OCI-LY7 (cell line): ENCODE measurements around the gene TCHH. TPM values are rescaled to one million over a fixed set of nuclear protein-coding genes. Genes with fewer than 3 reads are reported as not detected.

Experiments
- BruUV-seq: library from RNA; stranded (reverse); fragments of 400-500 nt; replicated peaks from 2 replicates; lab custom pipeline; 2021; lab: Mats Ljungman, UMichigan
- CTCF ChIA-PET: fragments of 300-600 bp; sonication (Branson Sonifier 250); formaldehyde crosslinking; loops from one replicate; lab custom pipeline; 2022; ENCODE audit warnings: antibody characterized with exemption; ENCODE audit not compliant: unreplicated experiment; lab: Charles Lee
- POLR2A ChIA-PET: fragments of 300-600 bp; sonication (Branson Sonifier 250); formaldehyde crosslinking; loops from one replicate; lab custom pipeline; 2022; ENCODE audit warnings: antibody characterized with exemption; lab: Charles Lee
- DNase-seq: peaks from one replicate; pipeline ENCODE4 v3.0.0-alpha.2; 2015; ENCODE audit warnings: low spot score
- H2AFZ ChIP-seq: fragments of 200-600 bp; sonication (generic), shearing (Covaris generic); 2 replicates; pipeline ENCODE4 v1.6.1; 2014; ENCODE audit warnings: mild to moderate bottlenecking, antibody characterized with exemption, low read length, moderate library complexity
- H3K27ac ChIP-seq: fragments of 200-600 bp; sonication (generic); 2 replicates; pipeline ENCODE4 v1.5.1; 2014; ENCODE audit warnings: mixed run types, low read depth, mild to moderate bottlenecking, moderate library complexity, low read length, inconsistent platforms; ENCODE audit not compliant: poor library complexity, severe bottlenecking
- H3K36me3 ChIP-seq: fragments of 200-600 bp; sonication (generic); 2 replicates; pipeline ENCODE4 v1.6.1; 2014; ENCODE audit warnings: mild to moderate bottlenecking, antibody characterized with exemption, low read length, moderate library complexity, mixed read lengths; ENCODE audit not compliant: insufficient read depth
- H3K4me1 ChIP-seq: fragments of 200-600 bp; sonication (generic); 2 replicates; pipeline ENCODE4 v1.5.1; 2014; ENCODE audit warnings: mild to moderate bottlenecking, low read length; ENCODE audit not compliant: insufficient read depth, poor library complexity, severe bottlenecking
- H3K4me2 ChIP-seq: fragments of 200-600 bp; sonication (generic); 2 replicates; pipeline ENCODE4 v1.6.1; 2014; ENCODE audit warnings: mild to moderate bottlenecking, low read length
- H3K4me3 ChIP-seq: fragments of 200-600 bp; sonication (generic); 2 replicates; pipeline ENCODE4 v1.5.1; 2014; ENCODE audit warnings: mild to moderate bottlenecking, low read depth, low read length; ENCODE audit not compliant: poor library complexity, severe bottlenecking
- H3K79me2 ChIP-seq: fragments of 200-600 bp; sonication (generic); 2 replicates; pipeline ENCODE4 v1.6.1; 2016; ENCODE audit warnings: low read depth, mild to moderate bottlenecking, low read length, moderate library complexity, mixed read lengths; ENCODE audit not compliant: insufficient read depth
- H3K9me2 ChIP-seq: fragments of 200-600 bp; sonication (generic); 2 replicates; pipeline ENCODE4 v1.6.1; 2016; ENCODE audit warnings: mild to moderate bottlenecking, low read length, mixed read lengths; ENCODE audit not compliant: insufficient read depth
- H3K9me3 ChIP-seq: fragments of 200-600 bp; sonication (generic); 2 replicates; pipeline ENCODE4 v1.6.1; 2014; ENCODE audit warnings: mild to moderate bottlenecking, mixed run types, low read length, mixed read lengths
- H4K20me1 ChIP-seq: fragments of 200-600 bp; sonication (generic); 2 replicates; pipeline ENCODE4 v1.6.1; 2014; ENCODE audit warnings: mild to moderate bottlenecking, antibody characterized with exemption, low read length, moderate library complexity, mixed read lengths; ENCODE audit not compliant: insufficient read depth
- CTCF ChIP-seq: fragments of 200-600 bp; sonication (generic); conservative IDR thresholded peaks from 2 replicates; pipeline ENCODE4 v1.5.1; 2014; ENCODE audit warnings: mild to moderate bottlenecking, antibody characterized with exemption, low read length, moderate library complexity, mixed read lengths
- EZH2phosphoT487 ChIP-seq: fragments of 200-600 bp; sonication (generic); IDR thresholded peaks from 2 replicates; pipeline ENCODE4 v1.6.1; 2018; ENCODE audit warnings: low read depth, borderline replicate concordance, mild to moderate bottlenecking, mixed run types, antibody characterized with exemption, low read length, moderate library complexity, mixed read lengths
- intact Hi-C: fragments of 100-400 bp; cut with micrococcal nuclease; formaldehyde crosslinking; loops from one replicate; pipeline ENCODE4 v1.10.0; 2022; ENCODE audit not compliant: unreplicated experiment
- small RNA-seq: library from RNA; depleted of rRNA; stranded (forward); fragments of <200 nt; gene quantifications from one replicate; pipeline ENCODE3, GENCODE V24; 2014
- total RNA-seq, 2 experiments: library from RNA; depleted of rRNA in 1 of 2; stranded (reverse); fragments of >200 nt in 1 of 2; shearing (Covaris generic) in 1 of 2; gene quantifications; 2 replicates each; pipeline ENCODE4 v1.2.3, GENCODE V29; 2014 to 2022

The TCHH gene
- total RNA-seq, 2 experiments from 2014 or later, result not detected

- Histone ChIP-seq H3K4me1 (no peaks in the 10 kb centered on the region), H4K20me1 (no peaks in the 10 kb centered on the region), H2AFZ (no peak overlapping the region), H3K9me2 (no peaks in the 10 kb centered on the region), H3K27ac (no peak overlapping the region), H3K36me3 (no peaks in the 10 kb centered on the region), H3K4me3 (no peak overlapping the region), H3K9me3 (no peaks in the 10 kb centered on the region), H3K4me2 (no peak overlapping the region), H3K79me2 (no peaks in the 10 kb centered on the region)
- POLR2A ChIA-PET, result no interaction called here
- intact Hi-C loops, result no loop called here
- TF ChIP-seq CTCF (no peak), EZH2phosphoT487 (no peak)
- no TSS peak for BruUV-seq
- DNase-seq, result no peak
- CTCF ChIA-PET, result no interaction called here
Measured at GRCh38 chr1:152067929-152068328, 47.3 kb downstream of the TCHH start.

GRCh38 chr1:152067150-152067549, 48.1 kb downstream of the TCHH start:
- H3K27ac ChIP-seq, result no peak overlapping the region
- H2AFZ ChIP-seq, result no peak overlapping the region
- no peaks in the 10 kb centered on the region for H3K79me2 ChIP-seq
- no peaks in the 10 kb centered on the region for H3K4me1 ChIP-seq
- no peak overlapping the region for H3K4me3 ChIP-seq
- ChIA-PET CTCF (no interaction called here), POLR2A (no interaction called here)
- DNase-seq, result no peak
- BruUV-seq, result no TSS peak
- no peaks in the 10 kb centered on the region for H3K36me3 ChIP-seq
- no peak overlapping the region for H3K4me2 ChIP-seq
- TF ChIP-seq CTCF (no peak), EZH2phosphoT487 (no peak)
- intact Hi-C loops, result no loop called here
- no peaks in the 10 kb centered on the region for H4K20me1 ChIP-seq
- H3K9me2 ChIP-seq, result no peaks in the 10 kb centered on the region
- no peaks in the 10 kb centered on the region for H3K9me3 ChIP-seq

- Histone ChIP-seq H3K36me3 (no peaks in the 10 kb centered on the region), H3K4me2 (no peak overlapping the region), H3K79me2 (no peaks in the 10 kb centered on the region), H3K4me1 (no peaks in the 10 kb centered on the region), H3K4me3 (no peak overlapping the region), H4K20me1 (no peaks in the 10 kb centered on the region), H3K9me3 (no peaks in the 10 kb centered on the region), H3K9me2 (no peaks in the 10 kb centered on the region), H2AFZ (no peak overlapping the region), H3K27ac (no peak overlapping the region)
- BruUV-seq, result no TSS peak
- POLR2A ChIA-PET, result no interaction called here
- TF ChIP-seq EZH2phosphoT487, result no peak
- no peak for TF ChIP-seq CTCF
- DNase-seq, result no peak
- CTCF ChIA-PET, result no interaction called here
- intact Hi-C loops, result no loop called here
Measured at GRCh38 chr1:152061952-152062351, 53.3 kb downstream of the TCHH start.

Small RNAs within 50 kb of the gene (small RNA-seq; reads per million reads assigned to genes)
- not detected for gene SPTLC1P4

Other genes starting within 250 kb of the TCHH start
- gene THEM4, start 205.9 kb downstream of the TCHH start, total RNA-seq (2014; rRNA removed; shearing (Covaris generic)), result 7.2 TPM in 2 replicates
- gene THEM4, start 205.9 kb downstream of the TCHH start, total RNA-seq (2022), result 21.5 and 23.3 TPM in 2 replicates
- gene S100A10, start 121.6 kb downstream of the TCHH start, total RNA-seq (2014; rRNA removed; shearing (Covaris generic)), result not detected in 2 replicates
- gene S100A10, start 121.6 kb downstream of the TCHH start, total RNA-seq (2022), result 2.6 and 4.1 TPM in 2 replicates
- not detected in 2 replicates for gene S100A11, start 78.4 kb downstream of the TCHH start, total RNA-seq (2014; rRNA removed; shearing (Covaris generic))
- gene S100A11, start 78.4 kb downstream of the TCHH start, total RNA-seq (2022), result 24.3 and 27.1 TPM in 2 replicates
- not detected in 2 replicates for gene TCHHL1, start 26.4 kb downstream of the TCHH start, total RNA-seq (2014; rRNA removed; shearing (Covaris generic))
- not detected in 2 replicates for gene TCHHL1, start 26.4 kb downstream of the TCHH start, total RNA-seq (2022)
- not detected in 2 replicates for gene RPTN, start 43.8 kb upstream of the TCHH start, total RNA-seq (2014; rRNA removed; shearing (Covaris generic))
- gene RPTN, start 43.8 kb upstream of the TCHH start, total RNA-seq (2022), result not detected in 2 replicates
- not detected in 2 replicates for gene HRNR, start 108.7 kb upstream of the TCHH start, total RNA-seq (2014; rRNA removed; shearing (Covaris generic))
- not detected in 2 replicates for gene HRNR, start 108.7 kb upstream of the TCHH start, total RNA-seq (2022)
- not detected in 2 replicates for gene FLG, start 209.8 kb upstream of the TCHH start, total RNA-seq (2014; rRNA removed; shearing (Covaris generic))
- gene FLG, start 209.8 kb upstream of the TCHH start, total RNA-seq (2022), result not detected in 2 replicates
- gene FLG2, start 244.6 kb upstream of the TCHH start, total RNA-seq (2014; rRNA removed; shearing (Covaris generic)), result not detected in 2 replicates
- gene FLG2, start 244.6 kb upstream of the TCHH start, total RNA-seq (2022), result not detected in 2 replicates